Muscle layer of colon (tissue), 2 donors: ENCODE results near the gene TULP1.

Experiments used
- H3K27ac ChIP-seq: one replicate; pipeline ENCODE4 v1.7.0; 2013; ENCODE audit warnings: low read depth, mild to moderate bottlenecking, low read length, moderate library complexity
- H3K27me3 ChIP-seq, 2 donors: one replicate each; pipeline ENCODE4 v1.7.0; 2013; ENCODE audit warnings: low read length in 2 of 2, mild to moderate bottlenecking in 2 of 2; ENCODE audit not compliant: insufficient read depth in 2 of 2, control insufficient read depth in 1 of 2
- H3K36me3 ChIP-seq: one replicate; pipeline ENCODE4 v1.7.0; 2013; ENCODE audit warnings: mild to moderate bottlenecking, low read length; ENCODE audit not compliant: insufficient read depth
- H3K4me1 ChIP-seq: one replicate; pipeline ENCODE4 v1.7.0; 2013; ENCODE audit warnings: mild to moderate bottlenecking, low read length; ENCODE audit not compliant: insufficient read depth
- H3K4me3 ChIP-seq, 2 donors: one replicate each; pipeline ENCODE4 v1.7.0; 2013; ENCODE audit warnings: low read length in 2 of 2, low read depth in 1 of 2, mild to moderate bottlenecking in 1 of 2, moderate library complexity in 1 of 2
- H3K9ac ChIP-seq: one replicate; pipeline ENCODE4 v1.7.0; 2013; ENCODE audit warnings: low read length
- H3K9me3 ChIP-seq: one replicate; pipeline ENCODE4 v1.7.0; 2013; ENCODE audit warnings: mild to moderate bottlenecking, low read length
- donor health status: abdominal sarcoma.
- donor health status: Adenocarcinoma of cecum.

Gene TULP1

GRCh38 chr6:35452183-35453090 lies 60.3 kb downstream of the TULP1 start, which contains the start of gene FANCE:
Gene FANCE, plus strand, starts transcription at chr6:35452338. Its CDS starts 208 bp downstream, at chr6:35452546.
- Histone ChIP-seq H3K36me3 (peaks cover 2% of the 10 kb centered on the region), H3K9me3 (no peaks in the 10 kb centered on the region), H3K4me3 (peak within 1 kb of the TSS; percentile 40 to 58), H3K27me3 (no peaks in the 10 kb centered on the region), H3K27ac (peak within 1 kb of the TSS; percentile 59), H3K4me1 (peaks cover 15% of the 10 kb centered on the region), H3K9ac (no peak within 1 kb of the TSS)

DNA sequence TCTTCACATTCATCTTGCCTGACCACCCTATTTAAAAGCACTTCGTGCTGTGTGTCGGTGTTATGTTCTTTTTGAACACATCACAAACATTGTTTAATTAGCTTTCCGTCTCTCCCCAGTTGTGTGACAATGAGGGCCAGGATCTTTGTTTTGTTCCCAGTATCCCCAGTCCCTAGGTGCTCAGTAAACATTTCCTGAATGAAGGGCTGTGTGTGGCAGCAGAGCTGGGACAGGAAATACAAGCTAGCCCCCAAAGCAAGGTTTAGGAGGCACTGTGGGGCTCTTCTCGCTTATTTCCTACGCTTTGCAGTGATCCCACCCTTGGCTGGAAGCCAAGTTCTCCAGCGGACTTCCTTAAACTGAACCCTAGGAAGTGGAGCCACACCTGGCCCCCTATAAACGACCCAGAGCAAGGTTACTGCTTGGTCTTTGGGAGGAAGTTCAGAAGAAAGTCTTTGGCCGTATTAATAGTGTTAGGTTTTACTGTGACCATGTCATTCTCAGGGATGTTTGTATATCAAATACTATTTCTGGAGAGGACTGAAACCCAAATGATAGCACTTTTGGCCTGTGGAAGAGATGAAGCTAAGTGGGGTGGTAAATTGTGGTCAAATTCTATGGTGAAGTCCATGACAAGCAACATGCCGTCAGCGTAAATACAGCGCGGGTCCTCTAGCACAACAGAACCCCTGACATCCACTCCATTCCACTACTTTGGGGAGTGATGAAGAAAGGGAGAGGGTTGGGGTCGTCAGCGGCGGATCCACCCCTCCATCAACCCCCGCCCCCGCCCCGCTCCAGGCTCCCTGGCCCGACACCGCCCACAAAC lies 61.1 kb downstream of the TULP1 start:
- H3K4me1 ChIP-seq: peaks cover 15% of the 10 kb centered on the region

DNA sequence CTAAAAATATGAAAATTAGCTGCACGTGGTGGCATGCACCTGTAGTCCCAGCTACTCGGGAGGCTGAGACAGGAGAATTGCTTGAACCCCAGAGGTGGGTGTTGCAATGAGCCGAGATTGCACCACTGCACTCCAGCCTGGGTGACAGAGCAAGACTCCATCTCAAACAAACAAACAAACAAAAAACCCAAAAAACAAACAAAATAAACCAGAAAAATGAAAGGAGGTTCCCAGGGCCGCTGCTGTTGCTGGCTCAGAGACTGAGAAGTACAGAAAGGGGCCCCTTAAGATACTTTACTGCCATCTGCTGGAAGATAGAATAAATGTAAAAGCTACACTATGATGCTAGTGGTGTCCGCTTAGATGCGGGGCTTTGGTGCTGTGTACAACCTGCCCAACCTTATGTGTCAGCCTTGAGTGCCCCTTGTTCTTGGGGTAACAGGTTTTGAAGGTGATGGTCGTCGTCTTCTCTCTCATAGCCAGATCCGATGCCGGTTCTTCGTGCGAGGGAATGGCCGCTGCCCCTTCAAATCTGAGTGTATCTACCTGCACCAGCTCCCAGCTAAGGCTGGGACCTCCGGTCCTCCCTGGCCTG lies 63.3 kb downstream of the TULP1 start:
- no peak overlapping the region for H3K9ac ChIP-seq
- H3K27ac ChIP-seq: no peak overlapping the region
- no peaks in the 10 kb centered on the region for H3K27me3 ChIP-seq
- peaks cover 15% of the 10 kb centered on the region for H3K4me1 ChIP-seq
- no peak overlapping the region for H3K4me3 ChIP-seq
- H3K36me3 ChIP-seq: no peaks in the 10 kb centered on the region
- H3K9me3 ChIP-seq: no peaks in the 10 kb centered on the region

More for the DNA sequence above, 61.1 kb downstream of the TULP1 start:
- no peak overlapping the region for H3K27ac ChIP-seq
- no peak overlapping the region for H3K9ac ChIP-seq
- no peaks in the 10 kb centered on the region for H3K9me3 ChIP-seq
- H3K27me3 ChIP-seq: no peaks in the 10 kb centered on the region
- H3K36me3 ChIP-seq: no peaks in the 10 kb centered on the region
- H3K4me3 ChIP-seq: peak overlapping the region in 1 of 2 donors; percentile 58

GRCh38 chr6:35448191-35448590 lies 64.5 kb downstream of the TULP1 start:
- Histone ChIP-seq H3K4me1 (peaks cover 10% of the 10 kb centered on the region), H3K36me3 (no peaks in the 10 kb centered on the region), H3K27me3 (no peaks in the 10 kb centered on the region), H3K9me3 (no peaks in the 10 kb centered on the region), H3K9ac (no peak overlapping the region), H3K4me3 (no peak overlapping the region), H3K27ac (no peak overlapping the region)
